Panc1 (cell line): ENCODE results near the gene TMEM163. TPM values are rescaled to one million over a fixed set of nuclear protein-coding genes. Genes with fewer than 3 reads are reported as not detected.

Experiments
- ATAC-seq: fragments of 200-7000 bp; cut with Tn5 transposase; 2 replicates; pipeline ENCODE4 v1.9.1; 2020; ENCODE audit warnings: mild to moderate bottlenecking, moderate library complexity
- BruUV-seq: library from RNA; stranded (reverse); fragments of 400-500 nt; replicated peaks from 2 replicates; lab custom pipeline; 2021; lab: Mats Ljungman, UMichigan
- CTCF ChIA-PET: fragments of 300-600 bp; sonication (Branson Sonifier 250); formaldehyde crosslinking; loops from one replicate; lab custom pipeline; 2022; ENCODE audit warnings: antibody characterized with exemption; lab: Charles Lee
- POLR2A ChIA-PET: fragments of 300-600 bp; sonication (Branson Sonifier 250); formaldehyde crosslinking; loops from one replicate; lab custom pipeline; 2022; ENCODE audit warnings: antibody characterized with exemption; lab: Charles Lee
- DNase-seq: peaks from one replicate; pipeline ENCODE4 v3.0.0-alpha.2; 2010; ENCODE audit warnings: low read depth, low spot score
- H3K27ac ChIP-seq: 2 replicates; pipeline ENCODE4 v1.5.1; 2011; ENCODE audit warnings: mild to moderate bottlenecking, low read length, inconsistent platforms
- H3K27me3 ChIP-seq: fragments of 200-500 bp; sonication (Bioruptor generic); 2 replicates; pipeline ENCODE4 v1.6.0; 2014; ENCODE audit warnings: low read length, inconsistent platforms; ENCODE audit not compliant: control insufficient read depth, insufficient read depth
- H3K36me3 ChIP-seq: fragments of 200-500 bp; sonication (Bioruptor generic); 2 replicates; pipeline ENCODE4 v1.5.1; 2014; ENCODE audit warnings: inconsistent platforms, mild to moderate bottlenecking, low read length, moderate library complexity; ENCODE audit not compliant: control insufficient read depth, insufficient read depth
- H3K4me1 ChIP-seq: 2 replicates; pipeline ENCODE4 v1.5.1; 2011; ENCODE audit warnings: inconsistent platforms, mild to moderate bottlenecking, low read length, moderate library complexity; ENCODE audit not compliant: control insufficient read depth, insufficient read depth
- H3K4me3 ChIP-seq, 2 experiments: 2 replicates each; pipeline ENCODE4 v1.5.1; 2011 to 2012; ENCODE audit warnings: low read depth in 2 of 2, low read length in 2 of 2, mild to moderate bottlenecking in 2 of 2, inconsistent platforms in 1 of 2, moderate library complexity in 1 of 2
- H3K9me3 ChIP-seq: fragments of 200-500 bp; sonication (Bioruptor generic); 2 replicates; pipeline ENCODE4 v1.5.1; 2014; ENCODE audit warnings: low read depth, mild to moderate bottlenecking, inconsistent platforms, low read length, moderate library complexity; ENCODE audit not compliant: control insufficient read depth, insufficient read depth
- POLR2AphosphoS5 ChIP-seq: IDR thresholded peaks from 2 replicates; pipeline ENCODE4 v1.6.1; 2012; ENCODE audit warnings: mild to moderate bottlenecking, low read depth, low read length, moderate library complexity
- SIN3A ChIP-seq: IDR thresholded peaks from 2 replicates; pipeline ENCODE4 v1.6.1; 2012; ENCODE audit warnings: low read depth, mild to moderate bottlenecking, low read length, moderate library complexity, borderline replicate concordance; ENCODE audit not compliant: insufficient read depth
- TCF7L2 ChIP-seq: IDR thresholded peaks from 2 replicates; pipeline ENCODE4 v1.6.1; 2011; ENCODE audit warnings: mild to moderate bottlenecking, low read depth, low read length, inconsistent platforms
- in situ Hi-C: cut with HindIII; loops from 2 replicates; pipeline ENCODE4 v1.10.0; 2016; ENCODE audit warnings: low sequenced_read_pairs, low pct_unique_long_range_greater_than_20kb
- intact Hi-C: fragments of 100-400 bp; cut with micrococcal nuclease; formaldehyde crosslinking; loops from one replicate; pipeline ENCODE4 v1.10.0; 2022; ENCODE audit not compliant: unreplicated experiment
- total RNA-seq: library from RNA; stranded (reverse); gene quantifications from one replicate; pipeline ENCODE4 v1.2.1, GENCODE V29; 2021; ENCODE audit not compliant: unreplicated experiment
- TF ChIP-seq, protein P1 (sequence below): fragments of 450-650 bp; IDR thresholded peaks from 2 replicates; pipeline ENCODE4 v1.5.1; 2017; ENCODE audit warnings: mild to moderate bottlenecking
- TF ChIP-seq, protein P2 (sequence below), 2 experiments: IDR thresholded peaks; 2 replicates each; pipeline ENCODE4 v1.6.1; 2011 to 2012; ENCODE audit warnings: low read depth in 2 of 2, control low read depth in 1 of 2, low read length in 1 of 2, mild to moderate bottlenecking in 1 of 2, moderate library complexity in 1 of 2; ENCODE audit not compliant: insufficient read depth in 1 of 2

TMEM163 gene
- total RNA-seq, 1 experiment from 2014 or later, result not detected

DNA sequence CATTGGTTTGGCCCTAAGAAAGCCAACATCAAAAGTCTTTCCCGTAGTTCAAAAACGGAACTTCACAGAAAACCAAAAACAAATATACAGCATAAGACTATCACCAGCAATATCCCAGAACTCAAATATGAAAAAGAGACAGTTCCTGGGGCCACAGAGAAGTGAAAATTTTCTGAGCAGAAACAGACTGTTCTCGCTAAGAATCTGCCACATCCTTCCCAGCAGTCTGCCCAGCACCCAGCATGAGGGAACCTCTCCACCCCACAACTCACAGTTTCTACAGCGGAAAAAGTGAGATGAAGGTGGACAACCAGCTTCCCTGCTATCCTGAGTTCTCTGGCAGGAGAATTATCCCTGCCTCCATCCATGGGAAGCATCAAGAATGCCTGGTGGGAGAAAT lies 26.7 kb upstream of the TMEM163 start:
- ATAC-seq, result no peak
- intact Hi-C loops (no loop called here), in situ Hi-C loops (no loop called here)
- no peak for TF ChIP-seq POLR2AphosphoS5
- Histone ChIP-seq H3K4me3 (no peak overlapping the region), H3K36me3 (no peaks in the 10 kb centered on the region), H3K9me3 (no peaks in the 10 kb centered on the region), H3K27me3 (no peaks in the 10 kb centered on the region), H3K27ac (no peak overlapping the region), H3K4me1 (no peaks in the 10 kb centered on the region)
- no peak for DNase-seq
- CTCF ChIA-PET, result no interaction called here
- POLR2A ChIA-PET, result no interaction called here
- BruUV-seq, result no TSS peak

DNA sequence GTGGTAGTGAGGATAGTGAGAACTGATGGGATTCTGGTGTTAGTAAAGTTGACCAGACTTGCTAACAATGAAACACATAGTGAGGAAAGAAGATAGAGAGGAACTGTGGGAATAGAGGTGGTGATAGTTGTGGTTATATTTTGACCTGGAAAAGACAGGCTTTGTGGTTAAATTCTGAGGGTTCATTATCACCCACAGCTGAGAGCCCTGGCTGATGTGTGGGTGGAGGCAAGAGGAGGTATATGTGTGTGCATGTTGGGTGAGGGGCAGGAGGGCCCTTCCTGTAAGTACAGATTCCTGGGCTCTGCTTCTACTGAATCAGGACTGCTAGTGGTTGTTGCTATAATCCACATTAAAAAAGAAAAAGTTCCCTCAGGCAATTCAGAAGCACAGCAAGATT lies 26.2 kb upstream of the TMEM163 start:
- no peaks in the 10 kb centered on the region for H3K9me3 ChIP-seq
- intact Hi-C loops (no loop called here), in situ Hi-C loops (no loop called here)
- no peaks in the 10 kb centered on the region for H3K4me1 ChIP-seq
- no peaks in the 10 kb centered on the region for H3K36me3 ChIP-seq
- TF ChIP-seq, protein P1, sequence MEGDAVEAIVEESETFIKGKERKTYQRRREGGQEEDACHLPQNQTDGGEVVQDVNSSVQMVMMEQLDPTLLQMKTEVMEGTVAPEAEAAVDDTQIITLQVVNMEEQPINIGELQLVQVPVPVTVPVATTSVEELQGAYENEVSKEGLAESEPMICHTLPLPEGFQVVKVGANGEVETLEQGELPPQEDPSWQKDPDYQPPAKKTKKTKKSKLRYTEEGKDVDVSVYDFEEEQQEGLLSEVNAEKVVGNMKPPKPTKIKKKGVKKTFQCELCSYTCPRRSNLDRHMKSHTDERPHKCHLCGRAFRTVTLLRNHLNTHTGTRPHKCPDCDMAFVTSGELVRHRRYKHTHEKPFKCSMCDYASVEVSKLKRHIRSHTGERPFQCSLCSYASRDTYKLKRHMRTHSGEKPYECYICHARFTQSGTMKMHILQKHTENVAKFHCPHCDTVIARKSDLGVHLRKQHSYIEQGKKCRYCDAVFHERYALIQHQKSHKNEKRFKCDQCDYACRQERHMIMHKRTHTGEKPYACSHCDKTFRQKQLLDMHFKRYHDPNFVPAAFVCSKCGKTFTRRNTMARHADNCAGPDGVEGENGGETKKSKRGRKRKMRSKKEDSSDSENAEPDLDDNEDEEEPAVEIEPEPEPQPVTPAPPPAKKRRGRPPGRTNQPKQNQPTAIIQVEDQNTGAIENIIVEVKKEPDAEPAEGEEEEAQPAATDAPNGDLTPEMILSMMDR, result no peak
- no peak for TF ChIP-seq TCF7L2
- TF ChIP-seq SIN3A, result no peak
- no peak for TF ChIP-seq POLR2AphosphoS5
- TF ChIP-seq, protein P2, sequence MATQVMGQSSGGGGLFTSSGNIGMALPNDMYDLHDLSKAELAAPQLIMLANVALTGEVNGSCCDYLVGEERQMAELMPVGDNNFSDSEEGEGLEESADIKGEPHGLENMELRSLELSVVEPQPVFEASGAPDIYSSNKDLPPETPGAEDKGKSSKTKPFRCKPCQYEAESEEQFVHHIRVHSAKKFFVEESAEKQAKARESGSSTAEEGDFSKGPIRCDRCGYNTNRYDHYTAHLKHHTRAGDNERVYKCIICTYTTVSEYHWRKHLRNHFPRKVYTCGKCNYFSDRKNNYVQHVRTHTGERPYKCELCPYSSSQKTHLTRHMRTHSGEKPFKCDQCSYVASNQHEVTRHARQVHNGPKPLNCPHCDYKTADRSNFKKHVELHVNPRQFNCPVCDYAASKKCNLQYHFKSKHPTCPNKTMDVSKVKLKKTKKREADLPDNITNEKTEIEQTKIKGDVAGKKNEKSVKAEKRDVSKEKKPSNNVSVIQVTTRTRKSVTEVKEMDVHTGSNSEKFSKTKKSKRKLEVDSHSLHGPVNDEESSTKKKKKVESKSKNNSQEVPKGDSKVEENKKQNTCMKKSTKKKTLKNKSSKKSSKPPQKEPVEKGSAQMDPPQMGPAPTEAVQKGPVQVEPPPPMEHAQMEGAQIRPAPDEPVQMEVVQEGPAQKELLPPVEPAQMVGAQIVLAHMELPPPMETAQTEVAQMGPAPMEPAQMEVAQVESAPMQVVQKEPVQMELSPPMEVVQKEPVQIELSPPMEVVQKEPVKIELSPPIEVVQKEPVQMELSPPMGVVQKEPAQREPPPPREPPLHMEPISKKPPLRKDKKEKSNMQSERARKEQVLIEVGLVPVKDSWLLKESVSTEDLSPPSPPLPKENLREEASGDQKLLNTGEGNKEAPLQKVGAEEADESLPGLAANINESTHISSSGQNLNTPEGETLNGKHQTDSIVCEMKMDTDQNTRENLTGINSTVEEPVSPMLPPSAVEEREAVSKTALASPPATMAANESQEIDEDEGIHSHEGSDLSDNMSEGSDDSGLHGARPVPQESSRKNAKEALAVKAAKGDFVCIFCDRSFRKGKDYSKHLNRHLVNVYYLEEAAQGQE (IDR thresholded peaks at IDR 0.05; ENCODE audit: insufficient read depth in 1 of 2, low read depth in 2 of 2, low read length in 1 of 2), result no peak
- ChIA-PET POLR2A (no interaction called here), CTCF (interaction anchor here (0.5 kb wide), 1 partner anchor 12 kb away, joined by 12 read pairs; no protein-coding TSS in a partner anchor)
- no peak for ATAC-seq
- no peak overlapping the region for H3K27ac ChIP-seq
- no TSS peak for BruUV-seq
- no peak for DNase-seq
- no peaks in the 10 kb centered on the region for H3K27me3 ChIP-seq
- no peak overlapping the region for H3K4me3 ChIP-seq

DNA sequence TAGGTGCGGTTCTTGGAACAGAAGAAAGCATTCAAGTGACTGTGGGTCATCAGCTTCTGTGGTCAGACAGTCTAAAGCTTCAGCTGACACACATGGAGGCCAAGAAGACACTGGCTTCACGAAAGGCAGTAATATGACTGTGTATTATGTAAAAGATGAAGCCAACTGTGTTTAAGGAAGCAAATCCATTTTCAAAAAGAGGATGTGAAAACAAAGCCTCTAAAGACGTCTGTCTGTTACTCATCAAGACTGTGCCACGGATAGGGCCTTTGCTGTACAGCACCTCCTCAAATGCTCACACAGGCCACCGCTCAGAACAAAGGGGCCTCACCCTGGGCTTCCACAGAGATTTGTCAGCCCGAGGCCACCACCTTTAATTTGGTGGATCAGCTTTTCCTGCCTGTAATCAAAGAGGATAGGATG lies 21.1 kb upstream of the TMEM163 start:
- intact Hi-C loops, result no loop called here

More for the DNA sequence above, 21.1 kb upstream of the TMEM163 start:
- POLR2A ChIA-PET, result no interaction called here
- Histone ChIP-seq H3K4me1 (no peaks in the 10 kb centered on the region), H3K27ac (no peak overlapping the region), H3K36me3 (no peaks in the 10 kb centered on the region), H3K4me3 (no peak overlapping the region), H3K9me3 (no peaks in the 10 kb centered on the region), H3K27me3 (0 out of 2 replicates have a peak, but pooled peaks cover 2% of the 10 kb centered on the region)
- TF ChIP-seq, protein P1, result no peak
- TF ChIP-seq SIN3A, result no peak
- TF ChIP-seq, protein P2 (IDR thresholded peaks at IDR 0.05; ENCODE audit: insufficient read depth in 1 of 2, low read depth in 2 of 2, low read length in 1 of 2), result no peak
- no peak for TF ChIP-seq TCF7L2
- no peak for TF ChIP-seq POLR2AphosphoS5
- no TSS peak for BruUV-seq
- DNase-seq (no peak), ATAC-seq (no peak)
- in situ Hi-C loops, result no loop called here
- CTCF ChIA-PET, result no interaction called here
